Endothelial cell of umbilical vein (primary cell): Measurements from ENCODE around the gene HDLBP. TPM values are rescaled to one million over a fixed set of nuclear protein-coding genes. Genes with fewer than 3 reads are reported as not detected.

Source experiments
- BruUV-seq: library from RNA; stranded (reverse); fragments of 400-500 nt; replicated peaks from 2 replicates; lab custom pipeline; 2021; lab: Mats Ljungman, UMichigan
- CTCF ChIA-PET: fragments of 300-600, 350-600 bp; sonication (Branson Sonifier 250); formaldehyde crosslinking; loops from one replicate; lab custom pipeline; 2021; ENCODE audit warnings: antibody characterized with exemption, inconsistent platforms; lab: Charles Lee
- POLR2A ChIA-PET: fragments of 300-600, 350-600 bp; sonication (Branson Sonifier 250); formaldehyde crosslinking; loops from one replicate; lab custom pipeline; 2021; ENCODE audit warnings: antibody characterized with exemption, inconsistent platforms; lab: Charles Lee
- DNase-seq: peaks from one replicate; pipeline ENCODE4 v3.0.0-alpha.2; 2011; ENCODE audit warnings: low read depth, low spot score
- FAIRE-seq: peaks from 2 replicates; lab custom pipeline; 2011; peaks lifted over from hg19 to GRCh38; lab: Jason Lieb, UNC
- H2AFZ ChIP-seq: 2 replicates; pipeline ENCODE4 v1.6.0; 2012; ENCODE audit warnings: low read depth, low read length, control low read depth, inconsistent platforms
- H3K27ac ChIP-seq: 2 replicates; pipeline ENCODE4 v1.5.1; 2011; ENCODE audit warnings: low read depth, mild to moderate bottlenecking, control low read depth, low read length, moderate library complexity; ENCODE audit not compliant: insufficient read depth
- H3K27me3 ChIP-seq, 2 experiments: 2 replicates each; pipeline versions ENCODE4 v1.6.0 to v1.6.1; 2011; ENCODE audit warnings: low read length in 2 of 2, mixed read lengths in 1 of 2; ENCODE audit not compliant: control insufficient read depth in 2 of 2, insufficient read depth in 2 of 2
- H3K36me3 ChIP-seq, 2 experiments: 2 replicates in 1 of 2; 3 replicates in 1 of 2; pipeline ENCODE4 v1.5.1; 2011; ENCODE audit warnings: low read length in 2 of 2, mild to moderate bottlenecking in 1 of 2, moderate library complexity in 1 of 2; ENCODE audit not compliant: control insufficient read depth in 2 of 2, insufficient read depth in 2 of 2; ENCODE audit errors: extremely low read depth in 1 of 2
- H3K4me1 ChIP-seq: 3 replicates; pipeline ENCODE4 v1.5.1; 2011; ENCODE audit warnings: mild to moderate bottlenecking, low read length; ENCODE audit not compliant: control insufficient read depth, insufficient read depth; ENCODE audit errors: extremely low read depth
- H3K4me2 ChIP-seq: 2 replicates; pipeline ENCODE4 v1.6.1; 2011; ENCODE audit warnings: low read length, control low read depth, mixed read lengths; ENCODE audit not compliant: insufficient read depth
- H3K4me3 ChIP-seq, 3 experiments: fragments of 200-600 bp in 1 of 3; sonication (generic), shearing (Covaris generic) in 1 of 3; replicated peaks in 1 of 3; 2 replicates each; pipeline ENCODE4 v1.5.1; 2011 to 2016; ENCODE audit warnings: control low read depth in 3 of 3, low read length in 3 of 3, mild to moderate bottlenecking in 2 of 3, inconsistent platforms in 1 of 3, low read depth in 1 of 3, moderate library complexity in 1 of 3; ENCODE audit not compliant: insufficient read depth in 1 of 3
- H3K79me2 ChIP-seq: 2 replicates; pipeline ENCODE4 v1.6.0; 2012; ENCODE audit warnings: low read length, inconsistent platforms; ENCODE audit not compliant: control insufficient read depth, insufficient read depth
- H3K9ac ChIP-seq: replicated peaks from 2 replicates; pipeline ENCODE3; 2011; ENCODE audit warnings: low read length, control low read depth; ENCODE audit not compliant: insufficient read depth; ENCODE audit errors: extremely low read depth
- H3K9me1 ChIP-seq: replicated peaks from 3 replicates; pipeline ENCODE4 v1.6.0; 2011; ENCODE audit warnings: mild to moderate bottlenecking, low read length; ENCODE audit not compliant: control insufficient read depth, insufficient read depth; ENCODE audit errors: extremely low read depth
- H3K9me3 ChIP-seq: replicated peaks from 2 replicates; pipeline ENCODE4 v1.5.1; 2012; ENCODE audit warnings: low read length, inconsistent platforms; ENCODE audit not compliant: control insufficient read depth, insufficient read depth
- H4K20me1 ChIP-seq: replicated peaks from 2 replicates; pipeline ENCODE3; 2011; ENCODE audit warnings: mild to moderate bottlenecking, low read length; ENCODE audit not compliant: control insufficient read depth, insufficient read depth; ENCODE audit errors: extremely low read depth
- CTCF ChIP-seq, 2 donors: IDR thresholded peaks; 1 replicate in 1 of 2; 2 replicates in 1 of 2; pipeline ENCODE4 v1.5.1; 2011; ENCODE audit warnings: low read length in 2 of 2, mild to moderate bottlenecking in 2 of 2, moderate library complexity in 2 of 2, control low read depth in 1 of 2, inconsistent platforms in 1 of 2, low read depth in 1 of 2; ENCODE audit not compliant: insufficient read depth in 1 of 2; ENCODE audit errors: extremely low read depth in 1 of 2
- FOS ChIP-seq: IDR thresholded peaks from 2 replicates; pipeline ENCODE4 v1.6.1; 2011; ENCODE audit warnings: mild to moderate bottlenecking, low read length, moderate library complexity, borderline replicate concordance; ENCODE audit not compliant: insufficient read depth
- JUN ChIP-seq: IDR thresholded peaks from 2 replicates; pipeline ENCODE4 v1.6.1; 2011; ENCODE audit warnings: borderline replicate concordance, low read depth; ENCODE audit not compliant: insufficient read length, insufficient read depth
- MAX ChIP-seq: IDR thresholded peaks from 2 replicates; pipeline ENCODE4 v1.6.1; 2011; ENCODE audit not compliant: insufficient read depth, insufficient read length
- MYC ChIP-seq: IDR thresholded peaks from one replicate; pipeline ENCODE4 v1.6.1; 2011; ENCODE audit warnings: mild to moderate bottlenecking, low read depth, low read length
- dilution Hi-C: fragments of 300-500 bp; cut with MboI; formaldehyde crosslinking; loops from one replicate; pipeline ENCODE4 v1.15.0; 2019; ENCODE audit warnings: low sequenced_read_pairs; ENCODE audit not compliant: extremely low pct_ligation_motif_present
- intact Hi-C: fragments of 100-400 bp; cut with micrococcal nuclease; formaldehyde crosslinking; loops from one replicate; pipeline ENCODE4 v1.10.0; 2022
- polyA plus RNA-seq, 4 experiments: library from polyadenylated mRNA; depleted of rRNA in 3 of 4; stranded (reverse) in 3 of 4; unstranded in 1 of 4; fragments of >200 nt; gene quantifications; 2 replicates each; pipeline versions ENCODE4 v1.2.1 to v1.2.3, GENCODE V29; 2011 to 2012; ENCODE audit warnings: missing spikeins in 1 of 4
- total RNA-seq: library from RNA; stranded (reverse); gene quantifications from 2 replicates; pipeline ENCODE4 v1.2.3, GENCODE V29; 2021

The HDLBP gene
- total and polyA plus RNA-seq, 2 donors (not counting 3 experiments of a cell fraction or from before 2014, with no cell fraction given) = 379 to 569 TPM

DNA sequence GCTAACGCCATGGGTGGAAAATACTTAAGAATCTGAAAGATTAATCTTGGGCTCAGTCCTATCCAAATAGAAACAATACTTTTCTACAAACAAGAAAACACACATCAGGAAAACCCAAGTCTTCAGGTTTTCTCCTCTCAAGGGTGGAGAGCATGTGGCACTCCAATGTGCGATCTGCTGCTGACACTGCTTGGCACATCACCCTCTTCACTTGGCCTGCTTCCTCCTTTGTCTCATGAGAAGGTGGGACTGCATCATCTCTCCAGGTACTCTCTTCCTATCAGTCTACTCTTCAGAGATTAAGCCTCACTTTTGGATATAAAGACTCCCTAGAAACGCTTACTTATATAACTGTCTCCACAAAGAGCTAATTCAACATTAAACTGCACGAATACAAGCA is 26.4 kb downstream of the HDLBP start:
- ChIA-PET CTCF (interaction anchor here (2.1 kb wide), 1 partner anchor 12 kb away, joined by 5 read pairs; no protein-coding TSS in a partner anchor), POLR2A (no interaction called here)
- no TSS peak for BruUV-seq
- Histone ChIP-seq H3K9me1 (no peaks in the 10 kb centered on the region), H3K4me2 (no peak overlapping the region), H3K27ac (no peak overlapping the region), H3K4me3 (no peak overlapping the region), H3K9ac (no peak overlapping the region), H3K9me3 (no peaks in the 10 kb centered on the region), H3K79me2 (peaks cover 77% of the 10 kb centered on the region), H4K20me1 (peaks cover 6% of the 10 kb centered on the region), H3K36me3 (no peaks in the 10 kb centered on the region), H3K27me3 (no peaks in the 10 kb centered on the region), H3K4me1 (no peaks in the 10 kb centered on the region), H2AFZ (no peak overlapping the region)
- TF ChIP-seq MYC (no peak), MAX (no peak), JUN (no peak), FOS (no peak), CTCF (IDR thresholded peaks at IDR 0.05; ENCODE audit: extremely low read depth in 1 of 2, insufficient read depth in 1 of 2, low read depth in 1 of 2, low read length in 2 of 2) (no peak)
- dilution Hi-C loops = no loop called here
- no peak for DNase-seq
- intact Hi-C loops = no loop called here
- no peak for FAIRE-seq
